NCI-H774 (cell line): ENCODE results near the gene TSHZ3.

Experiments used
- DNase-seq: peaks from one replicate; lab custom pipeline; 2025; lab: John Stamatoyannopoulos, UW

Gene TSHZ3

DNA sequence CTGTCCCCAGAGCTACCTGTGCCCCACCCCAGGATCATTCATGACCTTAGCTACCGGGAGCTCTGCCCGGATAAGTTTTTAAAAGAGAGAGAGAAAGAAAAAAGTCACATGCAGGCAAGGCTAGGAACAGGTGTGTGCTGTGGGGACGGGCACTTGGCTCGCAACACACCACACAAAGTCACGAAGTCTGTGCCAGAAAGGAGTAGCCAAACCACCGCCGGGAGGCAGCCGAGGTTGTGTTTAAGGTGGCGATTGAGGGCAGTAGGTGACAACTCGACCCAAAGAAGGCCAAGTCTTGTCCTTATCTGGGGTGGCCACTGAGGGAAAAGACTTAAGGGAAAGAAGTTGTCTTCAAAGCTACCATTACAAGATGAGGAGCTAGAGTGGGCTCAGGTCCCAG, 4.6 kb upstream of the TSHZ3 start:
- no peak for DNase-seq

DNA sequence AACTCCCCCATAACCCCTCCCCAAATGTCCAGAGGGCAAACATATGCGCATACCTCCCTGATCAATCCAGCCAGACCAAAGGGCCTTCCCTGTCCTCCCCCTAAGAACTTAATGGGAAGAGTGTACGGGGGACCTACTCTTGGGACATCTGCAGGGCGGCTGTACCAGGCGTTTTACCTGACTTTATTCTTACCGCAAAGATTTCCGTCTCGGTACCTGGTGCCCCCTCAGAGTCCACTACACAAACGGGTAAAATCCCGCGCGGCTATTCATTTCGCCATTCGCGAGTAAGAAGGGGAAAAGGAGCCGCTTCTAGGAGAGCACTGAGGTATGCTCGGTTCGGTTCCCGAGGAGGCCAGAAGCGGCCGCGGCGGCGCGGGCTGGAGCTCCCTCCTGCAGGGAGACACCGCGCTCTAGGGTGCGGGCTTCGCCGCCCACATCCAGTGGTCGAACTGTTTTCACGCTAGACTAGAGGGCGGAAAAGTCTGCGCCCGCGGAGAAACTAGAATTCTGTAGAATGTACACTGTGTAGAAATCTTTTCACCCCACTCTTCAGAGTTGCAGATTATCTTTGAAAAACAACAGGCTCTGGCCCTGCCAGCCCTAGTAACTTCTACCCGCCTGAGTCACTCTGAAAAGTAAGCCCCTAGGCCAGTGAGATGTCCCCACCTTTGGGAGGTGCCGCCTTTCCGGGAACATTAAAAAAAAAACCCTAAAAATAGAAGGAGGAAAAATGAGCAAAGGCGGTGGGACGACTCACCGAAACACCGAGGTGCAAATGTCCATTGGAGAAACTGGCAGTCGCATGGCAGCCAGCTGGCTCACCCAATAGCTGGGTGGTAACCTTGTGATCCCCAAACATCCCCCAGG, 3.8 kb upstream of the TSHZ3 start:
- DNase-seq, result no peak

- DNase-seq, result no peak
Observed at GRCh38 chr19:31352296-31352781, 3.1 kb upstream of the TSHZ3 start.

DNA sequence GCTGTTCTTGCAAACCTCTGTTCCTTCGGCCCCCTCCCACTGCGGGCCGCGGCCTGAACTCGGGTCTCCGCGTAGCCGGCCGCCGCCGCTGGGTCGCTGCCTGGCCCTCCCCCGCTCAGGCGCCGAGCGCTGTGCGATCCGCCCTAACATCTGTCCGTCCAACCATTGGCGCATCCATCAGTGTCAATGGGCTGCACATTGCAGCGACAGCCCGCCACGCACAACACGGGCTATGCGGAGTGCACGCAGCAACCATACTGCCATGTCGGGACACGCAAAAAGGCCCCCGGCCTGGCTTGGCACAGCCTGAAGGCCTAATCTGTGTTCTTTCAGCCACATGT, 2.6 kb upstream of the TSHZ3 start:
- DNase-seq, result no peak

GRCh38 chr19:31351056-31351854, 2.0 kb upstream of the TSHZ3 start:
- no peak for DNase-seq

GRCh38 chr19:31350693-31351055, 1.4 kb upstream of the TSHZ3 start:
- no peak for DNase-seq

- no peak for DNase-seq
Observed at GRCh38 chr19:31350033-31350692, 927 bp upstream of the TSHZ3 start.

GRCh38 chr19:31348481-31349159, 616 bp downstream of the TSHZ3 start:
- DNase-seq, result no peak

DNA sequence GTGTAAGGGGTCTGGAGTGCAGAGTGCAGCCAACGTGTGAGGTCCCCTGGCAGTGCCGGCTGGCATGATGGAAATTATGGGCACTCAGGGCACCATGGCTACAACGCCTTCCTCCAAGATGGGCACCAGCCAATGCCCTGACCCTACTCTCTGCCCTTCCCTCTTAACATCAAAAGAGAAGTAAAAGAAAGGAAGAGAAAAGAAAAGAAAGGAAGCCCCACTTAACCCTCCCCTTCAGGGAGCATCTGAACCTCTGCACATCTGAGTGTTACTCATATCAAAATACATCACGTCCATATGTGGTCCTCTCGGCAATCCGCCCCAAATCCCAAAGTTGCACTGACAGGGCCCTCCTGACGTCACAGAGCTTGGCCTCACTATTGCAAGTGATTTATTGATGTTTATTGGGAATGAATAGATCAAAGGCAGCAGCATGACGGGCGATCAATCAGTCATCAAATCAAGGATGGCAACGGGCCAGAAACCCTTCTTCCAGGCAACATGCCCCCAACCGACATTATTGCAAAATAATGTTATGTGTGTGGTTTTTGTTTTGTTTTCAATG, 1.3 kb downstream of the TSHZ3 start:
- no peak for DNase-seq

DNA sequence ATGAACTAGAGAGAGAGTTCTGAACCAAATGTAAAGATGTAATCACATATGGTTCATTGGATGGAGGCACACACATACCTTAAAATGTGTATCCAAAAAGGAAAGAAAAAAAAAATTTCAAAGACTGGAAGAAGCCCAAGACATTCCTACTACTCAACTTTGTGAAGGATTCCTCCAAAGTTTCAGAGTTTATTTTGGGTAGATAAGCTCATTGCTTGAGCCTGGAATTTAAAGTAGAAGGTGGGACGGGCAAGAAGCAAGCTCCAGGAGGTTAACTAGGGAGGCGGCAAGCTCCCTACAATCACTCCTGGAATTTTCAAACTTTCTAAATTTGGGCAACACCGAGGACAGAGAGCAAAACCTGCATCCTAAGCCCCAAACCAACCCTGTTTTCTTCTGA, 1.9 kb downstream of the TSHZ3 start:
- no peak for DNase-seq

- no peak for DNase-seq
Observed at GRCh38 chr19:31346184-31347059, 2.8 kb downstream of the TSHZ3 start.

GRCh38 chr19:31344403-31344802, 4.8 kb downstream of the TSHZ3 start:
- DNase-seq, result no peak

DNA sequence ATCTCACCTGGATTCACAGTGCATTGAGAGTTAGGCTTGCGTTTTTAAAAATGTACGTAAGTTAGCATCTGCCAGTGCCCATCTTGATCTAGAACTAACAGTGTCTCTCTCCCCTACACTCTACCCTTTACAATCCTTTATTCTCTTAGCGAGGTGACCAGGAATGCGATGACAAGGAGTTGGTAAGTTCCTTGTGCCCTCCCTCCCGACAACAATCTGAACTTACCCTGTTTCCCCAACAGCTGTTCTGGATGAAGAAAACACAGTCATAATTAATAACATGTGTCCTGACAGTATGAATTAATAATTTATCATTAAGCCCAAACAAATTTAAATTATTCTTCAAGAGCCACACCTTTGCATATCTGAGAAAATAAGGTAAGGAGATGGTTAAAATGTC, 6.3 kb downstream of the TSHZ3 start:
- DNase-seq, result no peak

DNA sequence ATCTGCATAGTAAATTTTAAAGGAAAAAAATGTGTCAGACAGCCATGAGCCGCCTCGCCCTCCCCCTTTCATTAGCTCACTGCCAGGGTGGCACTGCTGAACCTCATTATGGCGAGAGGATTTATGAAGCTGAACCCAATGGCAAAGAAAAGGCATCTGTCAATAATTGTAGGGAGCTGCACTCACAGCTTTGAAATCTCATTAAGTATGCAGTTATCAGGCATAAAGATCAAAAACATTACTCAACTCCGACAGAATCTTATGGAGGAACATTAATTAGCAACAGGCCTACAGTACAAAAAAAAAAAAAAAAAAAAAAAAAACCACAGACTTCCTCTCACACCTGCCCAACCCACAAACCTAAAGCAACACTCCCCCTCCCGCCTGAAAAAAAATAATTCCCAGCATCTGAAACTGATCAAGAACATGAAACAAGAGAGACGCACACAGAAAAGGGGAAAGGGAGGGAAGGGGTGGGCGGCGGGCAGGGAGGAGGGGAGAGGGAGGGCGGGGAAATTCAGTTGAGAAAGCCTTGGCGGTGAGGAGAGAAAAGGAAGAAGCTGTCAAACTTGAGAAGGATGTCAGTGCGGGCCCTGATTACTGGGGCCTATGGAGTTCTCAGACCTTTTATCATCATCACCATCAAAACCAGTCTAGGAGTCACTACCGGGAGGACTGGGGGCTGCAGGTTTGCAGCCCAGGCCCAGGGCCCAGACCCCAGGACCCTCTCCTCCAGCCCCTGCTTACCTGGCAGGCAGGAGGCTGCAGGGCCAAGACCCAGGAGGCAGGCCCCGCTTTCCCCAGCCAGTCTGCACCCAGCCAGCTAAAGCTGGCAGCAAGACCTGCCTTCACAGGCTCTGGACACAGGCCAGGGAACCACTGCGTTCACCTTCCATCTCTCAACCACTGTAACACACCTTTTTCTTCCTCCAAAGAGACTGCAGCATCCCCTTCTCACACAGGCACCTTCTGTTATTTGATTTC, 8.9 kb downstream of the TSHZ3 start:
- DNase-seq, result no peak

DNA sequence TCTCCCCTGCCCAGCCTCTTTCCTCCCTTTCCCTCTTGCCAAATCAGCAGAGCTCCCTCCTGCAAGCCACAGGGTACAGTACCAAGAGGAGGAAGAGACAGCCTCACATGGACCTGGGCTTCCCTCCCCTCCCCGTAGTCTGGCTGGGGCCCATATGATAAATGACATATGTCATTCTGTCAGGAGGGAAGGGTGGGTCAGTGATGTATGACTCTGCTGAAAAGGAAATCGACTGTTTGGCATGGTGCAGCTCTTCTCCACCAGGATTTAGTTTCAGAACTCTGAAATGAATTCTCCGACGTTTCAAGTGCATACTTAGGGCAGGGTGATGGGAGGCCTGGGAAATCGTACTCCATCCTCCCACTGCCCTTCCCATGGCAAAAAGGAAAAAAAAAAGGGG, 9.8 kb downstream of the TSHZ3 start:
- DNase-seq, result no peak

DNA sequence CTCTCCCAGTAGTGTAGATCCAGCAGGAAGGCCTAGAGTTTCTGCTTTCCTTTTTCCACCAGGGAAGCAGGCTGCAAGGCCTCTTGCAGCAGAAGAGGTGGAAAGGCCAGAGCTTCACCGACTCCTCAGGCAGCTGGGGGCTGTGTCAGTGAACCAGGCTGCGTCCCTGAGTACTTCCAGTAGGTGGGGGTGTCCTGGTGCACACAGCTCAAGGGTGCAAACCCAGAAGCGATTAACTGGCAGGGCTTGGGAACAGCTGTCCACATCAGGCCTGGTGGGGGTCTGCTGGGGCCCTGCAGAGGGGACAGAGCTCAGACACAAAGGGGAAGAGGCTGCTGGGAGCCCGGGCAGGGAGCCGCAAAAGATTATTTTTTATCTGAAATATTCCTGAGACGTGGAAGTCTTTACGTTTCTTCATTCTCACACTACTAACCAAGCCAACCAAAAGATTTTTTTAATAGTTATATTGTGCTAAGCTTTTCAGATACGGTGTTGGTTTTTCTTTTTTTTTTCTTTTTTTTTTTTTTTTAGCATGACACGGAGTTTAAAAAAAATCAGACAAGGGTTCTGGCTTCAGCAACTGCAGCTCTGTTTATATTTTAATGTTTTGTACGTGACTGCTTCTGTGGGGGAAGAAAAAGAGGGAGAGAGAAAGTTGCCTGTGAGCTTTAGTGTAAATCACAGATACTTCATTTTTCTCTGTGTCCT, 11.0 kb downstream of the TSHZ3 start:
- no peak for DNase-seq

GRCh38 chr19:31337008-31337914, 12.0 kb downstream of the TSHZ3 start:
- no peak for DNase-seq

GRCh38 chr19:31335716-31336115, 13.5 kb downstream of the TSHZ3 start:
- DNase-seq, result no peak
